ENCODE results near the gene DCST2.
A peak's percentile ranks its signal among the peaks of the same experiment; 100 is the strongest.

Gene DCST2

GRCh38 chr1:155008015-155008941 lies 25.3 kb downstream of the DCST2 start:
- no peak for DNase-seq

DNA sequence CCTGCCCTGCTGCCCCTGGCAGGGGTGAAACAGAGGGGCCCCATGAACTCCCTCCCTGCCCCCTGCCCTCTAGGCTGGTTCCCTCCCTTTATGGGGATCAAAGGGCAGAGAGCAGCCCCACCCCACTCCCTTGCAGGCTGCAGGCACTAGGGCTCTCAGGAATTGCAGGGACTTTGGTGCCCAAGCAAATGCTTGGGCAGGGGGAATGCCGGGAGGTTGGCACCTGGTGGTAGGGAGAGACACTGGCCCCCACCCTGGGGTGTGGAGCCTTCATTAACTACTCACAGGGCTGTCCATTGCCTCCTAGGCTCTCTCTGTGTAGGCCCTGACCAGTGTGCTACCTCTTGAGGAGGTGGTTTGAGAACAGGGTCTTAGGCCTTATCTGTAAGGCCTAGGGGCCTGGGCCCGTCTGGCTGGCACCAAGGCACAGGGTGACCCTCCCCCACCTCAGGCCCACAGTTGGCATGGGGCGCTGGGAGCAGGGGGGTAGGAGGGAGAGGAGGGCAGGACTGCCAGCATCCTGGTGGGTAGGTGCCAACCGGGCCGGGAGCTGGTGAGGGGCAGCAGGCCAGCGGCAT lies 26.2 kb downstream of the DCST2 start:
- no peak for DNase-seq

GRCh38 chr1:155006601-155007101 lies 26.9 kb downstream of the DCST2 start:
- DNase-seq, result no peak

- DNase-seq, result no peak
Measured at GRCh38 chr1:155005076-155006011, 28.2 kb downstream of the DCST2 start.

DNA sequence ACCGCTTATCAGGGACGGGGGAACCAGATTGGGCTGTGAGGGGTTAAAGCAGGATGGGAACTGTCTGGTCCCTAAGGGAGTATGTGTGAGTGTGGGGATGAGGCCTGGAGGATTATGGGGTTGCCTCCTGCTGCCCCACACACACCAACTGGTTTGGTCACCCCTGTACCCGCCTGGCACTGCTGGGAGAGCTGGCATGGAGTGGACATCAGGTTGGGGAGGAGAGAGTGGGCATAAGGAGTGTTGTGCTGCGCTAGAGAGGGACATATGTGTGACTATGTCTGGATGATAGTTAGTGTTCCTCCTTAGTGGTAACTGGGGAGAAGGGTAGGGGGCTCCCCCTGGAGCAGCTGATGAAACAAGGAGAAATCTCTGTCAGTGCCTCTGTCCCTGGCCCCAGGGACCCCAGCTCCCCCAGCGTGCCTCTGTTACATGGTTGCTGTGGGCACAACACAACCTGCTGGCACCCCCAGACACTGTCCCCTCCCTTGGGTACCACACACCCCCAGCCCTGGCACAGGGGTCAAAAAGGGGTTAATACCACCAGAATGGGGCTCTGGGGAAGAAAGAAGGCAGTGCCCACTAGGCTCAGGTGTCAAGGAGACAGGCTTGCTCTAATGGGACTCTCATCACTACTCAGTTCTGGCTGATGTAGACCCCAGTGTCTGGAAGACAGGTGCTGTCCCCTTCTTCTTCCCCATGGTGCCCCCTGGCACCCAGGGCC lies 29.1 kb downstream of the DCST2 start:
- no peak for DNase-seq

DNA sequence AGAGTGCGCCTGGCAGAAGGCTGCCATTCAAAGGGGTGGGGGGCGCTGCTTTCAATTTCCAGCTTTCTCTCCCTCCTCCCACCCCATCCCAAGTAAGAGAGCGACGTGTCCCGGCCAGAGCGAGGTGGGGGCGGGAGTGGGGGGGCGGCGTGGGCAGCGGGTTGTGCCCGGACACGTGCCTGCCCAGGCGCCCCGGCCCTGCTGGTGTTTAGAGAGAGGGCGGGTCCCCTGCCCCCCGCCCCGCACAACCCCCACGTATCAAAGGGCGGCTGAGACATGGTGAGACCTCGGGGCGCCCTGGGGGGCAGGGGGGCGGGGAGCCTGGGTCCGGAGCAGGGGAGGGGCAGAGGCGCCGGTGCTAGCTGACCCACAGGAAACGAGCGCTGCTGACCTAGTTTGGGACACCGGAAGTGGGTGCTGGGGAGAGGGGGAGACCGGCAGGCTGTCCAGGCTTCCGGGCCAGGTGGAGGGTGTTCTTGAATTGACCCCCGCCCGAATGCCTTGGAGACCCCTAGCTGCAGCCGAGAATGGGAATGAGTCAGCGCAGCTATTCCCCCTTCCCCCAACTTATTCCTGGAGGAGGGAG lies 29.7 kb downstream of the DCST2 start:
- no peak for DNase-seq

- no peak for DNase-seq
Measured at GRCh38 chr1:155003227-155003765, 30.3 kb downstream of the DCST2 start.

DNA sequence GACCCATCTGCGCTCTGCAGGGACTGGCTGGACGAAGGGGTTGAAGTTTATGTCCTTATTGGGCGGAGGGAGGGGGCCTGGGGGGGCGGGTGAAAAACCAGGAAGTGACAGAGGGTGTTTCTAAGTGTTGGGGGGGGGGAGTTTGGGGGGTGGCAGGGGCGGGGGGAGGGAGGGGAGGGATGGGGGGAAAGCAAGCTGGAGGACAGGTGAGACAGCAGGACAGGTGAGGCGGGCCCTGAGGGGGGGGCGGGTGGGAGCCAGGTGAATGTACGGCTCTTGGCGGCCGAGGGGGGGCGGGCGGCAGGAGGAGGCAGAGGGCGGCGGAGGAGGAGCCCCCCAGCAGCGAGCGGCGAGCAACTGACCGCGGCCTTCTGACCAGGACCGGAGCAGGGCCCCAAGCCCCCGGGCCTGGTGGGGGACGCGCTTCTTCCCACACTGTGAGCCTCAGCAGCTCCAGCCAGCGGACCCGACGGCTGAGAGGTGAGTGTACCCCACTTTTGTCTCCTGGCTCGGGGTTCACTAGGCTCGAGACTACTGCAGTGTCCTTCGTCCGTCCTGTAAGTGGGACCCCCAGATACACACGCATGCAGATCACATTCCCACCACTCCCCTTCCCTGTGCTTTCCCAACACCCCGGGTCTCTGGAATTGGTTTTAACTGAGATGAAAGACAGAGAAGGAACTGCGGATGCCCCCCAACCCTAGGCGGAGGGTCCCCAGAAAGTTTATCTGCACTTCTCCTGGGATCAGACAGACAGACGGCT lies 30.9 kb downstream of the DCST2 start, which contains the start of gene ZBTB7B:
TSS of gene ZBTB7B (plus strand) at position 339 of the 763 bp plus-strand sequence. CDS start 11,859 bp downstream, outside the sequence.
- no peak for DNase-seq

- DNase-seq, result no peak
Measured at GRCh38 chr1:155001675-155002463, 31.7 kb downstream of the DCST2 start.

DNA sequence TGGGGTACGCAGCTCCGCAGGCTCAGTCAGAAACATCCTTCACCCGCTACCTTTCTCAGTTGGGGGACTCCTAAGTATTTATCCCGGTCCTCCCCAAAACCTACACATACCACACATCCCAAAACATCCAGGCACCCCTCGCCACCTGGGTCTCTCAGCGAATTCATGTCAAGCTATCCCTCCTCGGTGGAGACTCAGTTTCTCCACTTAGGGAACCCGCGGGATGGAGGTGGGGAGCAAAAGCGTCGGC lies 32.2 kb downstream of the DCST2 start:
- DNase-seq, result no peak

DNA sequence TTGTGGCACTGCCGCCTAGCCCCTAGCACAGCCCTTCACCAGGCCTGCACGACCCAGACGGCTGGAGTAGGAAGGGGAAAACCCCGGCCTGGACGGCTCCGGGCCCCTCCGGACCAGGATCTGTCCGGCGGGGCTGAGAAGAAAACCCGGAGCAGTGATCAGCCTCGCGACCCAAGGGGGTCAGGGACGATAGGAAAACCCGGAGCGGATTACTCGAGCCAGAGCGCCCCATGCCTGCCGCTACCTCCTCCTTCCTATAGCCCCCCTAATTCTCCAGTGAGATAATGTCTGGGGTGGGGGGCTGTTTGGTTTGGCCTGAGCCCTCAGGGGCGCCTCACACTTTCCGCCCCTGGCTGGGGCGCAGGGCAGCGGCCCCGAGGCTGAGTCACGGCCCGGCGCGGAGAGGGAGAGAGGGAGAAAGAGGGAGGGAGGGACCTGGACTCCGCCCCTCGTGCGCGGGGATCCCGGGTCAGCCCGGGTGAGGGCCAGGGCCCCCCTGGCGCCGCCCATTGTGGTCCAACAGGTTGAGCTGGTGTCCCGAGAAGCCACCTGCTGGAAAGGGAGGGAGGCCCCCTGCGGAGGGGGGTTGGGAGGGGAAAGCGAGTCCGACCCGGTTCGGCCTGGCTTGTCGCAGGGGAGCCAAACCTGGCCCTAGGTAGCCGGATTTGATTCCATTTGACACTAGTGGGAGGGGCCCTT lies 32.7 kb downstream of the DCST2 start:
- DNase-seq, result peak; percentile 85

GRCh38 chr1:155000411-155000725 lies 33.2 kb downstream of the DCST2 start:
- no peak for DNase-seq

DNA sequence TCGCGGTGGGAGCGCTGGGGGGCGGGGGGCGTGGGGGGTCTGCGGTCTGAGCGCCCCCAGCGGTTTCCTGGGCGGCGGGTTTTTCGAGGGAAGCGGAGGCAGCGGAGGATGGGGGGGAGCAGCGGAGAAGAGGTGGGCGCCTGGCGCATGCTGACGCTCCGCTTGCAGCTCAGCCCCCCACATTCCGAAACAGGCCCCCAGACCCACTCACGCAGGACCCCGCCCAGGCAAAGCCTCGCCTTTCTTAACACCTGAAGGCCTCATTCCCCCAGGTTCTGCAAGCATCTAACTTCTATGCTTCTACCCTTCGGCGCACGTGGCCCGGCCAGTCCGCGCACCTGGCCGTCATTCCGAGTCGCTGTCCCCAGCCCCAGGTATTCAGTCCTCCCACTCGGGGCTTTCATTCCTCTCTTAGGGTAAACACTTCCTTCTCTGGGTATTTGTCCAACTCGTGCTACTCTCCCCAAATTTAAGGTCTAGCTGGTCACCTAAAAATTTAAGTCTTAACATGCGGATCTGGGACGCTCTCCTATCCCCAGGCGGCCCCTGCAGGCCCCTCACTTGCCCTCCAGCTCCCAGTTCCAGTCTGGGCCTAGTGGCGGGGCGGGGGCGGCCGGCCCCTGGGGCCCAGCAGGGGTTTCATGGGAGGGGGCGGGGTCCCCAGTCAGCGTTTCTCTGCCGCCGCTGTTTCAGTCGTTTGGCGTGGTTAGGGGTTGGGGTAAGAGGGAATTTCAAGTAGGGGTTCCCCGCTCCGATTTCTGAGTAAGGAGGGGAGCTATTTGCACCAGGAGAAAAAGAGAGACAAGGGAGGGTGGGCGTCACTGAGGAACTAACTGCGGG lies 33.8 kb downstream of the DCST2 start:
- no peak for DNase-seq

DNA sequence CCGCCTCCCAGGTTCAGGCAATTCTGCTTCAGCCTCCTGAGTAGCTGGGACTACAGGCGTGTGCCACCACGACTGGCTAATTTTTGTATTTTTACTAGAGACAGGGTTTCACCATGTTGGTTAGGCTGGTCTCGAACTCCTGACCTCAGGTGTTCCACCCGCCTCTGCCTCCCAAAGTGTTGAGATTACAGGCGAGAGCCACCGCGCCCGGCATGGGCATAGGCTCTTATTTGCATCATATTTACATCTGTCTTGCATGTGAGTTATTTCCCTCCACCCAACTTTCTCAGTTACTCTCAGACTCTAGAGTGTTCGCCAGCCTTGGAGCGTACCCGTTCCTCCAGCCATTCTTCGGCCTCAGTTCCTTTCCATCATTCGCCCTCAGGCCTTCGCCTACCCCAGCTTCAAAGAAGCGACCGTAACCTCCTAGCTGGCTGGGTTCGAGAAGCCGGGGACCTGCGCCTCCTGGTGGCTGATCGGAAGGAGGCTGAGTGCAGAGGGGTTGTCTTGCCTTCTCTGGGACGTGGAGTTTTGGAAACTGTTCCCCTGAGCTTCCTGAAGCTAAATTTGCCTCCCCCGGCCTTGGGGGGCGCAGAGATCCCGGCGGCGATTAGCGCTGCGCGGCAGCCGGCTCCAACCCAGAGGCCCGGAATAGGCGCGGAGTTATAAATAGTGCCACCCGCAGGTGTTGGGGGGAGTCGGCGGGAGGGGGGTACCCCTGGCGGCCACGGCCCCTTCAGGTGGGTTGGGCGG lies 34.6 kb downstream of the DCST2 start:
- no peak for DNase-seq

GRCh38 chr1:154998201-154998780 lies 35.3 kb downstream of the DCST2 start:
- no peak for DNase-seq

GRCh38 chr1:154996966-154997701 lies 36.4 kb downstream of the DCST2 start:
- no peak for DNase-seq
